NCI-H2171 (cell line): ENCODE data around the gene PSIP1.
"Not testable (repeated sequence)": the region's sequence is repeated elsewhere in the genome, so short reads cannot be mapped to it uniquely, and the experiment has no call there.

Experiments
- DNase-seq: peaks from one replicate; lab custom pipeline; 2025; lab: John Stamatoyannopoulos, UW

The PSIP1 gene

GRCh38 chr9:15501803-15502202 is 9.0 kb downstream of the PSIP1 start:
- no peak for DNase-seq

- no peak for DNase-seq
Observed at GRCh38 chr9:15501179-15501578, 9.6 kb downstream of the PSIP1 start.

DNA sequence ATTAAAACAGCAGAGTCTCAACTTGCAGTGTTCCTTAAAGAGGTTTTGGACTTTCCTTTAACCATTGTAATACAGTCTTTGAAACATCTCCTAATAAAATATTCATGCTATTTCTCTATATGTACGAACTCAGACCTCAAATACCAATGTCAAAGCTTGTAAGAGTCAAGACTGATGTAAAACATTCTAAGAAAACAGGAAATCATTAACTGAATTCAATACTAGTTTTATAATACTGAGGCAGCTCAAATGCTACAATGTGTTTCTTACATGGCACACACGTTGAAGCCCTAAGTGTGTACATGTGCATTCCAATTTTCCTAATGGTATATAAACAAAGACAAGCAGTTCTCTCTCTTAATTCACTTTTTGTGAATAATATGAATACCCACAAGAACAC is 11.6 kb downstream of the PSIP1 start:
- no peak for DNase-seq

- no peak for DNase-seq
Observed at GRCh38 chr9:15498246-15498995, 12.3 kb downstream of the PSIP1 start.

DNA sequence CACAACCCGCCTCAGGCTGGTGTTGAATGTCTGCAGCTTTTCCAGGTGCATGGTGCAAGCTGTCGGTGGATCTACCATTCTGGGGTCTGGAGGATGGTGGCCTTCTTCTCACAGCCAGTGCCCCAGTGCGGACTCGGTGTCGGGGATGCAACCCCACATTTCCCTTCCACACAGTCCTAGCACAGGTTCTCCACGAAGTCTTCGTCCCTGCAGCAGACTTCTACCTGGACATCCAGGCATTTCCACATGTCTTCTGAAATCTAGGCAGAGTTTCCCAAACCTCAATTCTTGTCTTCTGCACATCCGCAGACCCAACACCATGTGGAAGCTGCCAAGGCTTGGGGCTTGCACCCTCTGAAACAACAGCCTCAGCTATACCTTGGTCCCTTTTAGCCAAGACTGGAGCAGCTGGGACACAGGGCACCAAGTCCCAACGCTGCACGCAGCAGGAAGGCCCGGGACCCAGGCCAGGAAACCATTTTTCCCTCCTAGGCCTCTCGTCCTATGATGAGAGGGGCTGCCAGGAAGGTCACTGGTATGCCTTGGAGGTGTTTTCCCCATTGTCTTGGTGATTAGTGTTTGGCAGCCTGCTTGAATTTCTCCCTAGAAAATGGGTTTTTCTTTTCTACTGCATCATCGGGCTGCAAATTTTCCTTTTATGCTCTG is 18.2 kb downstream of the PSIP1 start:
- no peak for DNase-seq

DNA sequence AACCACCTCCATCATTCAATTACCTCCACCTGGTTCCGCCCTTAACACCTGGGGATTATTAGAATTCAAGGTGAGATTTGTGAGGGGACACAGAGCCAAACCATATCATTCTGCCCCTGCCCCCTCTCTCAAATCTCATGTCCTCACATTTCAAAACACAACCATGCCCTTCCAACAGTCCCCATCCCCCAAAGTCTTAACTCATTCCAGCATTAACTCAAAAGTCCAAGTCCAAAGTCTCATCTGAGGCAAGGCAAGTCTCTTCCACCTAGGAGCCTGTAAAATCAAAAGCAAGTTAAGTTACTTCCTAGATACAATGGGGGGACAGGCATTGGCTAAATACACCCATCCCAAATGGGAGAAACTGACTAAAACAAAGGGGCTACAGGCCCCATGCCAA is 18.8 kb downstream of the PSIP1 start:
- DNase-seq: no peak

- DNase-seq: no peak
Observed at GRCh38 chr9:15485836-15486666, 24.7 kb downstream of the PSIP1 start.

GRCh38 chr9:15484802-15485201 is 26.0 kb downstream of the PSIP1 start:
- DNase-seq: no peak

GRCh38 chr9:15482146-15482545 is 28.6 kb downstream of the PSIP1 start:
- no peak for DNase-seq

DNA sequence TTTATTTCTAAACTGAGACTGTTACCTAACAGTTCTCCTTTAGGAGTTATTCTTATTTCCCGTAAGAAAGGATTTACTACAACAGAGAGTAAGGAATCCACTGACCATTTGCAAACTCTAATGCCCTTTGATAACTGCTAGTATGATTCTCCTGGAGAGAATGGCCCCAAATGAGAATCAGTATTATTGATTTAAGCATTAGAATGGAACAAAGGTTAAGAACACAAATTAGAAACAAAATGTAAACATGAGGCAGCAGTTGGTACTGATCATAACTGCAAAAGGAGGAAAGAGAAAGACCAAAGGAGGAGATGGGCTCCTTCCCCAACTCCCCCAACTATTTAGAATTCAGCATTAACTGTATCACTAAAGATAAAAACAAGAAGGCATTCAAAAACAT is 30.7 kb downstream of the PSIP1 start:
- no peak for DNase-seq

DNA sequence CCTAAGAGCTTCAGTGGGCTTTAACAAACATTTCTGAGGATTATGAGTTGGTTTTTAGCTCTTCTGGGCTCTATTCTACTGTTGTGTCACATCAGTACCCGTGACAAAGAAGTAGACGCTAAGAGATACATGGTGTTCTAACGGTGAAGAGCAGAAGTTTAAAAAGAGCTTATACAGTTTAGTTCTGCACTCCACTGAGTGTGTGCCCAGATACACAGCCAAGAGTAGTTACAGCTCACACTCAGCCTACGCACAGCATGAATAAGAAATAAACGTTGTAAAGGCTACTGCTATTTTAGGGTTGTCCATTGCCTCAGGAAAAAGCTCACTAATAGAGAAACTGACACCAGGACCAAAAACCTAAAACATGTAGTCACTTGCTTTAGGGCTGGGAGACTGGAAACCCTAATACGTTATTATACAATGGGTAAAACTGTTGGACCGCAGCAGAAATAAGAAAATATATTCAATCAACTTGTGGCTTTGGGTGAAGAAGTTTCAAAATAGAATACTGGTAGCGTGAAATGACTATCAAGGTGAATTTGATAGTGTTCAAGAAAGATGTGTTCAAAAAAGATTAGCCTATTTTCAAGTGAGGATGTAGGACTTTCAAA is 34.7 kb downstream of the PSIP1 start:
- no peak for DNase-seq

DNA sequence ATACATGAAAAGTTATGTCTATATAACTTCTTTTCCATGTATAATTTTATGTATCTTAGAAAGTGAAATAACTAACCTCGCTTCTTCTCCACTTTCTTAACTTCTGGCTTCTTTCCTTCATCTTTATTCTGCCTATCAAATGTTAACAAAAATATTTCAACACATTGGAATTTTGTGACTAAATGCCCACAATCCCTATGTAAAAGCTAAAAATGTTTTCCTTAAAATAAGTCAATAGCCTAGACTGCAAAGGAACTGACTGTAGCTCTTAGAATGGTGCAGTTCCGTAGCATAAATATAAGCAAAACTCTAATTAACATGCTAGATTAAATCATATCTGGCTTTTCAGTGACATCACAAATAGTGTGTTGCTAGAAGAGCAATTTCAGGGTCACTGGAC is 40.9 kb downstream of the PSIP1 start:
- no peak for DNase-seq

GRCh38 chr9:15469406-15469805 is 41.4 kb downstream of the PSIP1 start:
- no peak for DNase-seq

DNA sequence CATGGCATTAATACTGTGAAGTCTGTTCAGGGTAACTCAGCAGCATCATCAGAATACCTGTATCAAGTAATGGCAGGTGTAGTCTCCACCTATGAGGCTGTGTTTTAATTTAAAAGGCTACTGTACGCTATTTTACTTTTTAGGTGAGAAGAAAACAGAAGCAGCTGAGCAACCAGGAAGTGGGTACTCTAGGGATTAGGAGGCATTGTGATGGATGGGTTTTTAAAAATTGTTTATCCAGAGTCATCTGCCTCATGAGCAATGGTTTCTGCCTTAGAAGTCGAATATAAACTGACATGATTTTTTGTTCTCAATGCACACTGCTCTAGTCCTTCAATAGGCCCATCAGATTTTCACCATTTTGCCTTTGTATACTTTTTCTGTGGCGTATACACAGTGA is 42.6 kb downstream of the PSIP1 start:
- DNase-seq: no peak

DNA sequence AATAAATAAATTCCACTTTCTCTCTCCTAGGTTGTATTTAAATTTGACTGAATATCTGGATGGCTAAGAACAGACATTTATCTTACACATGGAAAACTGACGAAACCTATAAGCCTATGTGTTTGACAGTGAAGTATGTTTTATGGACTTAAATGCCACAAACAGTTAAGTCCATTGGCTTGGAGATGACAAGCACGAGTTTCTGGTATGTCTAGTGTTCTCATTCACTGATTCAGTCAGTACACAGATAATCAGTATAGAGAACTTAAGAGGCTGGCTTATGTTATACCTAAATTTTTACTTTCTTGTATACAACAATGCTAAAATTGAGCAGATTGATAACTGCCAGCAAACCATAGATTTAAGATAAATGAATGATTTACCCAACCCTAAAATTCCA is 49.2 kb downstream of the PSIP1 start:
- no peak for DNase-seq

DNA sequence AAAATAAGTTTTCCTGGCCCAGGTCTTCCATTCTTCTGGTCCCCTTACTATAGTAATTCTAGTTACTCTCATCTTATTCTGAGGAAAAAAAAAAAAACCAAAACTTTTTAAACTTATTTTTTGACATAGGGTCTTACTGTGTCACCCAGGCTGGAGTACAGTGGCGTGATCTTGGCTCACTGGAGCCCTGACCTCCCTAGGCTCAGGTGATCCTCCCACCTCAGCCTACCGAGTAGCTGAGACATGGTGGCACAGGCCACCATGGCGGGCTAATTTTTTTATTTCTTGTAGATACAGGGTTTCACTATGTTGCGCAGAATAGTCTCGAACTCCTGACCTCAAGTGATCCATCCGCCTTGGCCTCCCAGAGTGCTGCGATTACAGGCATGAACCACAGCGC is 49.7 kb downstream of the PSIP1 start:
- DNase-seq: no peak

DNA sequence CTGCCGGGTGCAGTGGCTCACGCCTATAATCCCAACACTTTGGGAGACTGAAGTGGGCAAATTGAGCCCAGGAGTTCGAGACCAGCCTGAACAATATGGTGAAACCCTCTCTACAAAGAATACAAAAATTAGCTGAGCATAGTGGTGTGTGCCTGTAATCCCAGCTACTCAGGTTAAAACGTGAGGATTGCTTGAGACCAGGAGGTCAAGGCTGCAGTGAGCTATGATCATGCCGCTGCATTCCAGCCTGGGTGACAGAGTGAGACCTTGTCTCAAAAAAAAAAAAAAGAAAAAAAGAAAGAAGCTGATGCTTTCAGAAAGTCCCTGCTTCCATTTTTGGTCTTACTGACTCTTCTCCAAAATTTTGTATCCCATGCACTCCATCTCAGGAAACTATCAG is 56.8 kb downstream of the PSIP1 start:
- no peak for DNase-seq

- no peak for DNase-seq
Observed at GRCh38 chr9:15444141-15444540, 66.6 kb downstream of the PSIP1 start.

- DNase-seq: not testable (repeated sequence)
Observed at GRCh38 chr9:15442264-15442663, 68.5 kb downstream of the PSIP1 start.

DNA sequence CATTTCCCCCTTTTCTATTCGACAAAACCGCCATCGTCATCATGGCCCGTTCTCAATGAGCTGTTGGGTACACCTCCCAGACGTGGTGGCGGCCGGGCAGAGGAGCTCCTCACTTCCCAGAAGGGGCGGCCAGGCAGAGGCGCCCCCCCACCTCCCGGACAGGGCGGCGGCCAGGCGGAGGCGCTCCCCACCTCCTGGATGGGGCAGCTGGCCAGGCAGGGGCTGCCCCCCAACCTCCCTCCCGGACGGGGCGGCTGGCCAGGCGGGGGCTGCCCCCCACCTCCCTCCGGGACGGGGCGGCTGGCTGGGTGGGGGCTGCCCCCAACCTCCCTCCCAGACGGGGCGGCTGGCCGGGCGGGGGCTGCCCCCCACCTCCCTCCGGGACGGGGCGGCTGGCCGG is 68.9 kb downstream of the PSIP1 start:
- DNase-seq: not testable (repeated sequence)

- DNase-seq: no peak
Observed at GRCh38 chr9:15438891-15439290, 71.9 kb downstream of the PSIP1 start.

DNA sequence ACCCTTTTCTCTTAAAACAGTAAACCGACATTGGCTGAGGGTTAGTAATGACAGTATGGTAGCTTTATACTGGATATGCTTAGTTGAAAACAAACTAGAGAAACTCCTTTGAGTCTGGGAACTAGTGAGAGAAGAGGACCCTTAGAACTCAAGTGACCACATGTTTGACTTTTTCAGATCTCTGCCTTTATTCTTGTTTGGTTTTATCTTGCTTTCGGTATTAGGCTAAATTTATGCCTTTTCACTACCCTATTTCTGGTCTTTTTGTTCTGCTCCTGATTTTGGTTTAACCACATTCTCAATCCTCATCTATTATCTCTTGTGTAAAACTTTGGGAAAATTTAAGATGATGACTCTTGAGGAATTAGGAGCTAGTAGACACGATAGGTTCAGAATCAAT is 77.1 kb downstream of the PSIP1 start:
- no peak for DNase-seq

DNA sequence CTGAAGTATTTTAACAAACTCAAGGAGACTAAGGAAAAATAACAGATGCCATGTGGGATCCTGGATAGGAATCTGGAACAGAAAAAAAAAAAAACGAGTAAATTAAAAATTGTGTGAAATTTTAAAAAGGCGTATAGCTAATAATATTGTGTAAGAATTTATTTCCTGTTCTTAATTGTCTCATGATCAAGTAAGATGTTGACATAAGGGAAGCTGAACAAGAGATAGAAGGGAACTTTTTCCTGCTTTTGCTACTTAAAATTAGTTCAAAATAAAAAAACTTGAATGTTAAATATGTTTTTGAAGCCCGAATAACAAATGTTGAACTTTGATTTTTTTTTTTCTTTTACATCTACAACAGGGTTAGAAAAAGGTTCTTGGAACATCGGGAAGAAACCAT is 77.6 kb downstream of the PSIP1 start:
- DNase-seq: no peak
